ENCODE results near the gene SCN4B. TPM values are rescaled to one million over a fixed set of nuclear protein-coding genes. Genes with fewer than 3 reads are reported as not detected.

SCN4B gene
- total RNA-seq, 2 experiments from 2014 or later, result 0.17 TPM; not detected in 1

GRCh38 chr11:118108513-118108912 is 44.1 kb downstream of the SCN4B start:
- no peaks in the 10 kb centered on the region for H3K9me3 Mint-ChIP-seq
- peaks cover 2% of the 10 kb centered on the region for H3K36me3 Mint-ChIP-seq
- POLR2A ChIA-PET, result interaction anchor here (1.0 kb wide), 1 partner anchor 10 kb away, joined by 3 read pairs; no protein-coding TSS in a partner anchor

GRCh38 chr11:118106789-118107335 is 45.8 kb downstream of the SCN4B start:
- DNase-seq, result no peak
- no peak for ATAC-seq (ENCODE audit: low read depth)
- Mint-ChIP-seq H3K9me3 (no peaks in the 10 kb centered on the region), H3K4me3 (no peak overlapping the region), H3K4me1 (peaks cover 1% of the 10 kb centered on the region), H3K27ac (no peak overlapping the region), H3K27me3 (peaks cover 14% of the 10 kb centered on the region), H3K36me3 (no peaks in the 10 kb centered on the region)
- POLR2A ChIA-PET, result no interaction called here

More at GRCh38 chr11:118108513-118108912, 44.1 kb downstream of the SCN4B start:
- peaks cover 14% of the 10 kb centered on the region for H3K27me3 Mint-ChIP-seq
- peaks cover 14% of the 10 kb centered on the region for H3K4me1 Mint-ChIP-seq
- ATAC-seq (ENCODE audit: low read depth), result no peak
- no peak for DNase-seq
- H3K27ac Mint-ChIP-seq, result no peak overlapping the region
- H3K4me3 Mint-ChIP-seq, result no peak overlapping the region

- DNase-seq (no peak), ATAC-seq (ENCODE audit: low read depth) (no peak)
- Mint-ChIP-seq H3K4me3 (no peak overlapping the region), H3K36me3 (no peaks in the 10 kb centered on the region), H3K27me3 (peaks cover 23% of the 10 kb centered on the region), H3K4me1 (no peaks in the 10 kb centered on the region), H3K9me3 (no peaks in the 10 kb centered on the region), H3K27ac (no peak overlapping the region)
- POLR2A ChIA-PET, result interaction anchor here (0.7 kb wide), 1 partner anchor 192 kb away, joined by 3 read pairs; no protein-coding TSS in a partner anchor
Observed at GRCh38 chr11:118105657-118106305, 46.8 kb downstream of the SCN4B start.

GRCh38 chr11:118104491-118104890 is 48.1 kb downstream of the SCN4B start:
- H3K4me1 Mint-ChIP-seq, result no peaks in the 10 kb centered on the region
- no peak overlapping the region for H3K27ac Mint-ChIP-seq
- no peak overlapping the region for H3K4me3 Mint-ChIP-seq
- DNase-seq (no peak), ATAC-seq (ENCODE audit: low read depth) (no peak)
- peaks cover 23% of the 10 kb centered on the region for H3K27me3 Mint-ChIP-seq
- no peaks in the 10 kb centered on the region for H3K9me3 Mint-ChIP-seq
- H3K36me3 Mint-ChIP-seq, result no peaks in the 10 kb centered on the region
- POLR2A ChIA-PET, result no interaction called here

- no peak overlapping the region for H3K4me3 Mint-ChIP-seq
- no peak for ATAC-seq (ENCODE audit: low read depth)
- no peaks in the 10 kb centered on the region for H3K9me3 Mint-ChIP-seq
- H3K27ac Mint-ChIP-seq, result no peak overlapping the region
- no peaks in the 10 kb centered on the region for H3K36me3 Mint-ChIP-seq
- POLR2A ChIA-PET, result no interaction called here
- peaks cover 1% of the 10 kb centered on the region for H3K4me1 Mint-ChIP-seq
- no peak for DNase-seq
- H3K27me3 Mint-ChIP-seq, result peaks cover 26% of the 10 kb centered on the region
Observed at GRCh38 chr11:118102721-118103261, 49.8 kb downstream of the SCN4B start.

- DNase-seq (no peak), ATAC-seq (ENCODE audit: low read depth) (no peak)
- H3K36me3 Mint-ChIP-seq, result no peaks in the 10 kb centered on the region
- H3K27ac Mint-ChIP-seq, result no peak overlapping the region
- no peak overlapping the region for H3K4me3 Mint-ChIP-seq
- H3K4me1 Mint-ChIP-seq, result peaks cover 1% of the 10 kb centered on the region
- H3K27me3 Mint-ChIP-seq, result peaks cover 28% of the 10 kb centered on the region
- POLR2A ChIA-PET, result no interaction called here
- H3K9me3 Mint-ChIP-seq, result no peaks in the 10 kb centered on the region
Observed at GRCh38 chr11:118100691-118101232, 51.9 kb downstream of the SCN4B start.

GRCh38 chr11:118099838-118100556 is 52.6 kb downstream of the SCN4B start:
- ATAC-seq (ENCODE audit: low read depth), result no peak
- peaks cover 1% of the 10 kb centered on the region for H3K4me1 Mint-ChIP-seq
- no peaks in the 10 kb centered on the region for H3K9me3 Mint-ChIP-seq
- DNase-seq, result no peak
- no peaks in the 10 kb centered on the region for H3K36me3 Mint-ChIP-seq
- peaks cover 25% of the 10 kb centered on the region for H3K27me3 Mint-ChIP-seq
- POLR2A ChIA-PET, result interaction anchor here (0.6 kb wide), 1 partner anchor 12 kb away, joined by 3 read pairs; no protein-coding TSS in a partner anchor
- no peak overlapping the region for H3K27ac Mint-ChIP-seq
- H3K4me3 Mint-ChIP-seq, result no peak overlapping the region

- Mint-ChIP-seq H3K4me3 (no peak overlapping the region), H3K27me3 (peaks cover 23% of the 10 kb centered on the region), H3K27ac (no peak overlapping the region), H3K4me1 (peaks cover 1% of the 10 kb centered on the region), H3K9me3 (no peaks in the 10 kb centered on the region), H3K36me3 (no peaks in the 10 kb centered on the region)
- ATAC-seq (ENCODE audit: low read depth), result no peak
- no peak for DNase-seq
- POLR2A ChIA-PET, result interaction anchor here (0.6 kb wide), 1 partner anchor 11 kb away, joined by 3 read pairs; no protein-coding TSS in a partner anchor
Observed at GRCh38 chr11:118098996-118099837, 53.4 kb downstream of the SCN4B start.

- Mint-ChIP-seq H3K9me3 (peaks cover 2% of the 10 kb centered on the region), H3K4me1 (peaks cover 1% of the 10 kb centered on the region), H3K36me3 (no peaks in the 10 kb centered on the region), H3K4me3 (no peak overlapping the region), H3K27me3 (peaks cover 16% of the 10 kb centered on the region), H3K27ac (no peak overlapping the region)
- no peak for ATAC-seq (ENCODE audit: low read depth)
- POLR2A ChIA-PET, result no interaction called here
- DNase-seq, result no peak
Observed at GRCh38 chr11:118095967-118096367, 56.7 kb downstream of the SCN4B start.

- Mint-ChIP-seq H3K9me3 (peaks cover 3% of the 10 kb centered on the region), H3K4me1 (peaks cover 1% of the 10 kb centered on the region), H3K36me3 (no peaks in the 10 kb centered on the region), H3K27me3 (peaks cover 14% of the 10 kb centered on the region), H3K4me3 (no peak overlapping the region), H3K27ac (no peak overlapping the region)
- ATAC-seq (ENCODE audit: low read depth) (no peak), DNase-seq (no peak)
- POLR2A ChIA-PET, result no interaction called here
Observed at GRCh38 chr11:118095493-118095892, 57.1 kb downstream of the SCN4B start.

GRCh38 chr11:118092907-118093571 is 59.6 kb downstream of the SCN4B start:
- DNase-seq, result no peak
- no peak for ATAC-seq (ENCODE audit: low read depth)
- H3K4me1 Mint-ChIP-seq, result no peaks in the 10 kb centered on the region
- no peak overlapping the region for H3K27ac Mint-ChIP-seq
- no peak overlapping the region for H3K4me3 Mint-ChIP-seq
- H3K27me3 Mint-ChIP-seq, result peaks cover 13% of the 10 kb centered on the region
- H3K9me3 Mint-ChIP-seq, result peaks cover 8% of the 10 kb centered on the region
- POLR2A ChIA-PET, result interaction anchor here (1.7 kb wide), 1 partner anchor 21 kb away, joined by 3 read pairs; no protein-coding TSS in a partner anchor
- no peaks in the 10 kb centered on the region for H3K36me3 Mint-ChIP-seq

- Mint-ChIP-seq H3K27ac (no peak overlapping the region), H3K4me1 (no peaks in the 10 kb centered on the region), H3K36me3 (peaks cover 4% of the 10 kb centered on the region), H3K9me3 (peaks cover 14% of the 10 kb centered on the region), H3K27me3 (peaks cover 9% of the 10 kb centered on the region), H3K4me3 (no peak overlapping the region)
- DNase-seq (no peak), ATAC-seq (ENCODE audit: low read depth) (no peak)
- POLR2A ChIA-PET, result interaction anchor here (1.7 kb wide), 1 partner anchor 22 kb away, joined by 3 read pairs; no protein-coding TSS in a partner anchor
Observed at GRCh38 chr11:118091690-118092089, 60.9 kb downstream of the SCN4B start.
